A673 (cell line): ENCODE measurements around the gene VANGL1.

Experiments
- CTCF ChIP-seq: fragments of 300-800, 200-600 bp; sonication (generic); conservative IDR thresholded peaks from 2 replicates; pipeline ENCODE4 v1.5.1; 2017; ENCODE audit warnings: low read depth, mild to moderate bottlenecking, antibody characterized with exemption, low read length, moderate library complexity, mixed read lengths
- EZH2 ChIP-seq: fragments of 200-600 bp; sonication (generic); IDR thresholded peaks from 2 replicates; pipeline ENCODE4 v1.6.1; 2017; ENCODE audit warnings: borderline replicate concordance, low read depth, mild to moderate bottlenecking, mixed read lengths, antibody characterized with exemption, low read length; ENCODE audit not compliant: poor library complexity, severe bottlenecking

GRCh38 chr1:115630342-115630741 lies 11.4 kb upstream of the VANGL1 start:
- TF ChIP-seq CTCF (no peak), EZH2 (no peak)
